K562 (cell line): ENCODE measurements around the gene PDGFRA. TPM values are rescaled to one million over a fixed set of nuclear protein-coding genes. Genes with fewer than 3 reads are reported as not detected.

Experiments used
- ATAC-seq: fragments of 200-7000 bp; cut with Tn5 transposase; 3 replicates; pipeline ENCODE4 v1.9.1; 2020; ENCODE audit warnings: moderate library complexity
- BruUV-seq: library from RNA; stranded (reverse); fragments of 400-500 nt; replicated peaks from 2 replicates; lab custom pipeline; 2021; lab: Mats Ljungman, UMichigan
- CTCF ChIA-PET: fragments of 300-600 bp; formaldehyde crosslinking; extraction: SDS; loops from one replicate; lab custom pipeline; 2021; ENCODE audit warnings: low intra/inter-chr PET ratio; lab: Yijun Ruan, JAX
- POLR2A ChIA-PET: fragments of 300-600, 350-650 bp; sonication (Branson Sonifier 250); formaldehyde crosslinking; extraction: SDS; loops from one replicate; lab custom pipeline; 2021; ENCODE audit warnings: antibody characterized with exemption, inconsistent platforms; lab: Yijun Ruan, JAX
- DNase-seq, 4 experiments: peaks; one replicate each; pipeline versions ENCODE4 v3.0.0 to v3.0.0-alpha.2; 2011 to 2018; ENCODE audit warnings: low spot score in 3 of 4, mixed read lengths in 3 of 4; ENCODE audit errors: extremely low read depth in 1 of 4
- FAIRE-seq: peaks from 2 replicates; lab custom pipeline; 2011; peaks lifted over from hg19 to GRCh38; lab: Jason Lieb, UNC
- H2AFZ ChIP-seq: 2 replicates; pipeline ENCODE4 v1.6.0; 2011; ENCODE audit warnings: low read depth, low read length, control low read depth, inconsistent platforms
- H3K27ac ChIP-seq: fragments of 200-600 bp; 3 replicates; pipeline ENCODE4 v1.8.0; 2011; ENCODE audit warnings: low read depth, mild to moderate bottlenecking, control low read depth, inconsistent platforms, low read length, moderate library complexity, mixed read lengths; ENCODE audit errors: extremely low read depth
- H3K27me3 ChIP-seq, 2 experiments: fragments of 300-600 bp in 1 of 2; 2 replicates in 1 of 2; 3 replicates in 1 of 2; pipeline versions ENCODE4 v1.6.0 to v1.8.0; 2011; ENCODE audit warnings: inconsistent platforms in 2 of 2, low read length in 2 of 2, mild to moderate bottlenecking in 1 of 2, mixed read lengths in 1 of 2, moderate library complexity in 1 of 2; ENCODE audit not compliant: control insufficient read depth in 2 of 2, insufficient read depth in 2 of 2
- H3K36me3 ChIP-seq: fragments of 300-600 bp; 3 replicates; pipeline ENCODE4 v1.8.0; 2011; ENCODE audit warnings: mild to moderate bottlenecking, low read length, inconsistent platforms; ENCODE audit not compliant: control insufficient read depth, insufficient read depth
- H3K4me1 ChIP-seq, 2 experiments: fragments of 200-600 bp in 1 of 2; replicated peaks in 1 of 2; 2 replicates in 1 of 2; 3 replicates in 1 of 2; pipeline versions ENCODE4 v1.5.1 to v1.8.0; 2011; ENCODE audit warnings: inconsistent platforms in 2 of 2, low read length in 2 of 2, mild to moderate bottlenecking in 1 of 2, mixed read lengths in 1 of 2, moderate library complexity in 1 of 2; ENCODE audit not compliant: control insufficient read depth in 2 of 2, insufficient read depth in 2 of 2
- H3K4me2 ChIP-seq: 2 replicates; pipeline ENCODE4 v1.6.1; 2011; ENCODE audit warnings: low read length, control low read depth, inconsistent platforms, mixed read lengths; ENCODE audit not compliant: insufficient read depth
- H3K4me3 ChIP-seq: fragments of 200-600 bp; sonication (generic), shearing (Covaris generic); 2 replicates; pipeline ENCODE4 v1.5.1; 2016; ENCODE audit warnings: control low read depth, inconsistent platforms
- H3K79me2 ChIP-seq: fragments of 200-600 bp; 3 replicates; pipeline ENCODE4 v1.8.0; 2011; ENCODE audit warnings: low read length, inconsistent platforms; ENCODE audit not compliant: control insufficient read depth, insufficient read depth
- H3K9ac ChIP-seq, 2 experiments: 2 replicates each; pipeline versions ENCODE4 v1.6.0 to v1.6.1; 2011; ENCODE audit warnings: low read depth in 2 of 2, low read length in 2 of 2, control low read depth in 1 of 2, inconsistent platforms in 1 of 2, mild to moderate bottlenecking in 1 of 2, mixed read lengths in 1 of 2; ENCODE audit not compliant: insufficient read depth in 1 of 2
- H3K9me1 ChIP-seq: one replicate; pipeline ENCODE4 v1.6.0; 2011; ENCODE audit warnings: inconsistent platforms, mild to moderate bottlenecking, low read length, moderate library complexity; ENCODE audit not compliant: control insufficient read depth, insufficient read depth
- H3K9me3 ChIP-seq: replicated peaks from 2 replicates; pipeline ENCODE4 v1.5.1; 2011; ENCODE audit warnings: low read depth, low read length, inconsistent platforms; ENCODE audit not compliant: control insufficient read depth, insufficient read depth
- H4K20me1 ChIP-seq: replicated peaks from 2 replicates; pipeline ENCODE4 v1.6.1; 2011; ENCODE audit warnings: low read length, inconsistent platforms, mixed read lengths; ENCODE audit not compliant: control insufficient read depth, insufficient read depth
- BMI1 ChIP-seq: fragments of 150-350 bp; IDR thresholded peaks from 2 replicates; pipeline ENCODE4 v1.6.1; 2014; ENCODE audit warnings: low read length
- BRCA1 ChIP-seq, 2 experiments: fragments of 450-650 bp in 1 of 2; sonication (generic) in 1 of 2; formaldehyde crosslinking in 1 of 2; IDR thresholded peaks; 2 replicates each; pipeline versions ENCODE4 v1.5.0 to v1.6.1; 2017 to 2020; ENCODE audit warnings: mild to moderate bottlenecking in 1 of 2, missing genetic modification reagents in 1 of 2
- CXXC5 ChIP-seq: fragments of 250-450 bp; sonication (Bioruptor Pico); IDR thresholded peaks from 2 replicates; pipeline ENCODE4 v1.8.0; 2022; ENCODE audit warnings: inconsistent platforms, mild to moderate bottlenecking, moderate library complexity
- GATAD2B ChIP-seq: fragments of 450-650 bp; IDR thresholded peaks from 2 replicates; pipeline ENCODE4 v1.6.1; 2017; ENCODE audit warnings: mild to moderate bottlenecking, borderline replicate concordance
- IRF2 ChIP-seq: sonication (generic); formaldehyde crosslinking; IDR thresholded peaks from 2 replicates; pipeline ENCODE4 v1.8.1; 2022; ENCODE audit warnings: mild to moderate bottlenecking, missing genetic modification reagents
- MCM2 ChIP-seq: fragments of 450-650 bp; IDR thresholded peaks from 2 replicates; pipeline ENCODE4 v1.6.1; 2017; ENCODE audit warnings: low read depth, mild to moderate bottlenecking
- MEF2A ChIP-seq: IDR thresholded peaks from 2 replicates; pipeline ENCODE4 v1.6.1; 2011; ENCODE audit warnings: low read depth, mild to moderate bottlenecking, low read length, moderate library complexity; ENCODE audit not compliant: control insufficient read depth
- MYNN ChIP-seq, 2 experiments: sonication (generic); formaldehyde crosslinking in 1 of 2; IDR thresholded peaks; 2 replicates each; pipeline versions ENCODE4 v1.5.0 to v1.6.1; 2016 to 2020; ENCODE audit warnings: antibody characterized with exemption in 1 of 2, missing genetic modification reagents in 1 of 2
- SLC30A9 ChIP-seq: fragments of 250-450 bp; sonication (Bioruptor Pico); IDR thresholded peaks from 2 replicates; pipeline ENCODE4 v1.8.0; 2022; ENCODE audit warnings: mild to moderate bottlenecking, moderate library complexity
- YBX1 ChIP-seq: fragments of 450-650 bp; IDR thresholded peaks from 2 replicates; pipeline ENCODE4 v1.7.1; 2016; ENCODE audit warnings: mild to moderate bottlenecking
- ZNF311 ChIP-seq: fragments of 250-450 bp; sonication (Bioruptor Pico); IDR thresholded peaks from 2 replicates; pipeline ENCODE4 v1.4.0; 2020; ENCODE audit warnings: mild to moderate bottlenecking, moderate library complexity
- ZNF584 ChIP-seq: fragments of 200-800 bp; sonication (Bioruptor generic); IDR thresholded peaks from 2 replicates; pipeline ENCODE4 v1.6.1; 2016; ENCODE audit warnings: low read depth, mild to moderate bottlenecking, missing genetic modification characterization, missing compliant biosample characterization
- WGBS: fragments of 100-300 bp; shearing (Covaris generic); methylation state at CpG from one replicate; pipeline ENCODE4 v1.1.6; 2016; ENCODE audit warnings: low coverage, mixed read lengths; ENCODE audit not compliant: insufficient coverage; ENCODE audit errors: missing lambda C conversion rate; 5-methylcytosine and 5-hydroxymethylcytosine counted together
- in situ Hi-C: fragments of 300-500 bp; cut with MboI; formaldehyde crosslinking; loops from 4 replicates; pipeline ENCODE4 v1.15.0; 2018; ENCODE audit warnings: inconsistent platforms, mixed read lengths
- intact Hi-C: fragments of 100-400 bp; cut with micrococcal nuclease; formaldehyde crosslinking; loops from 2 replicates; pipeline ENCODE4 v1.14.2; 2022
- polyA plus RNA-seq, 8 experiments: library from polyadenylated mRNA; depleted of rRNA in 4 of 8; stranded (reverse) in 5 of 8; unstranded in 3 of 8; fragments of >200 nt; fragmentation: Nextera tagmentation in 2 of 8; fragmentation: Illumina TruSeq in 1 of 8; extraction: Ambion mirVana in 2 of 8; extraction: Trizol in 1 of 8; gene quantifications; 2 replicates each; pipeline versions ENCODE4 v1.2.1 to v1.2.3, GENCODE V29; 2011 to 2014; ENCODE audit warnings: inconsistent platforms in 1 of 8, missing spikeins in 1 of 8
- total RNA-seq, 7 experiments: library from RNA; depleted of rRNA in 6 of 7; stranded (reverse); fragments of >200 nt in 6 of 7; fragmentation: Illumina TruSeq in 2 of 7; extraction: Trizol in 2 of 7; gene quantifications; 2 replicates each; pipeline versions ENCODE4 v1.2.1 to v1.2.3, GENCODE V29; 2011 to 2021; ENCODE audit warnings: low replicate concordance in 1 of 7
- TF ChIP-seq, protein P1 (sequence below): sonication (generic); IDR thresholded peaks from 2 replicates; pipeline ENCODE4 v1.6.1; 2016
- TF ChIP-seq, protein P2 (sequence below), 2 experiments: fragments of 200-800 bp in 1 of 2; sonication (Bioruptor generic) in 1 of 2; sonication (generic) in 1 of 2; formaldehyde crosslinking in 1 of 2; IDR thresholded peaks in 1 of 2; conservative IDR thresholded peaks in 1 of 2; 2 replicates each; pipeline versions ENCODE4 v1.5.0 to v1.6.1; 2016 to 2020; ENCODE audit warnings: missing compliant biosample characterization in 1 of 2, missing genetic modification characterization in 1 of 2, missing genetic modification reagents in 1 of 2
- TF ChIP-seq, protein P3 (sequence below), 2 experiments: fragments of 450-650 bp; conservative IDR thresholded peaks; 2 replicates each; pipeline ENCODE4 v1.6.1; 2017; ENCODE audit warnings: mild to moderate bottlenecking in 2 of 2, moderate library complexity in 2 of 2
- TF ChIP-seq, protein P4 (sequence below): sonication (generic); formaldehyde crosslinking; IDR thresholded peaks from 2 replicates; pipeline ENCODE4 v1.5.0; 2020; ENCODE audit warnings: missing genetic modification reagents

The PDGFRA gene
- total and polyA plus RNA-seq, 9 of the 15 experiments (the other 6 are each of a cell fraction or from before 2014, with no cell fraction given) = 0.40 TPM; not detected in 8

GRCh38 chr4:54315561-54316538 is 86.8 kb downstream of the PDGFRA start:
- in situ Hi-C loops = loop anchor here (10.0 to 25.0 kb wide), 2 partner anchors 649 to 996 kb away; no protein-coding TSS in a partner anchor
- DNase-seq (no peak), FAIRE-seq (no peak), ATAC-seq (no peak)
- Histone ChIP-seq H3K9me3 (no peaks in the 10 kb centered on the region), H2AFZ (no peak overlapping the region), H3K79me2 (no peaks in the 10 kb centered on the region), H3K27ac (no peak overlapping the region), H3K27me3 (peaks cover 2 to 5% of the 10 kb centered on the region in 2 experiments; a peak in 2 of 5 replicates), H3K9me1 (no peaks in the 10 kb centered on the region), H4K20me1 (no peaks in the 10 kb centered on the region), H3K4me2 (no peak overlapping the region), H3K9ac (no peak overlapping the region), H3K4me1 (no peaks in the 10 kb centered on the region), H3K36me3 (no peaks in the 10 kb centered on the region), H3K4me3 (no peak overlapping the region)
- intact Hi-C loops = loop anchor here (5.0 kb wide), 1 partner anchor 1006 kb away; no protein-coding TSS in a partner anchor
- WGBS = 2% methylated on average over 4 of the region's 4 CpGs
- no TSS peak for BruUV-seq
- CTCF ChIA-PET = interaction anchor here (0.6 kb wide), 1 partner anchor 343 kb away, joined by 3 read pairs; no protein-coding TSS in a partner anchor
- POLR2A ChIA-PET = no interaction called here
- no peak for TF ChIP-seq MYNN (IDR thresholded peaks at IDR 0.05)
- TF ChIP-seq MYNN (CRISPR knock-in tag; IDR thresholded peaks at IDR 0.05) = no peak
- TF ChIP-seq IRF2 (CRISPR knock-in tag) = no peak
- no peak for TF ChIP-seq YBX1
- no peak for TF ChIP-seq MCM2
- no peak for TF ChIP-seq ZNF311 (CRISPR knock-in tag)
- TF ChIP-seq, protein P1, sequence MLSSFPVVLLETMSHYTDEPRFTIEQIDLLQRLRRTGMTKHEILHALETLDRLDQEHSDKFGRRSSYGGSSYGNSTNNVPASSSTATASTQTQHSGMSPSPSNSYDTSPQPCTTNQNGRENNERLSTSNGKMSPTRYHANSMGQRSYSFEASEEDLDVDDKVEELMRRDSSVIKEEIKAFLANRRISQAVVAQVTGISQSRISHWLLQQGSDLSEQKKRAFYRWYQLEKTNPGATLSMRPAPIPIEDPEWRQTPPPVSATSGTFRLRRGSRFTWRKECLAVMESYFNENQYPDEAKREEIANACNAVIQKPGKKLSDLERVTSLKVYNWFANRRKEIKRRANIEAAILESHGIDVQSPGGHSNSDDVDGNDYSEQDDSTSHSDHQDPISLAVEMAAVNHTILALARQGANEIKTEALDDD = no peak
- no peak for TF ChIP-seq BMI1
- TF ChIP-seq, protein P2, sequence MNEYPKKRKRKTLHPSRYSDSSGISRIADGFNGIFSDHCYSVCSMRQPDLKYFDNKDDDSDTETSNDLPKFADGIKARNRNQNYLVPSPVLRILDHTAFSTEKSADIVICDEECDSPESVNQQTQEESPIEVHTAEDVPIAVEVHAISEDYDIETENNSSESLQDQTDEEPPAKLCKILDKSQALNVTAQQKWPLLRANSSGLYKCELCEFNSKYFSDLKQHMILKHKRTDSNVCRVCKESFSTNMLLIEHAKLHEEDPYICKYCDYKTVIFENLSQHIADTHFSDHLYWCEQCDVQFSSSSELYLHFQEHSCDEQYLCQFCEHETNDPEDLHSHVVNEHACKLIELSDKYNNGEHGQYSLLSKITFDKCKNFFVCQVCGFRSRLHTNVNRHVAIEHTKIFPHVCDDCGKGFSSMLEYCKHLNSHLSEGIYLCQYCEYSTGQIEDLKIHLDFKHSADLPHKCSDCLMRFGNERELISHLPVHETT (CRISPR knock-in tag; conservative IDR thresholded peaks at IDR 0.05 in 1 of 2, IDR thresholded peaks at IDR 0.05 in 1 of 2) = no peak
- TF ChIP-seq, protein P3, sequence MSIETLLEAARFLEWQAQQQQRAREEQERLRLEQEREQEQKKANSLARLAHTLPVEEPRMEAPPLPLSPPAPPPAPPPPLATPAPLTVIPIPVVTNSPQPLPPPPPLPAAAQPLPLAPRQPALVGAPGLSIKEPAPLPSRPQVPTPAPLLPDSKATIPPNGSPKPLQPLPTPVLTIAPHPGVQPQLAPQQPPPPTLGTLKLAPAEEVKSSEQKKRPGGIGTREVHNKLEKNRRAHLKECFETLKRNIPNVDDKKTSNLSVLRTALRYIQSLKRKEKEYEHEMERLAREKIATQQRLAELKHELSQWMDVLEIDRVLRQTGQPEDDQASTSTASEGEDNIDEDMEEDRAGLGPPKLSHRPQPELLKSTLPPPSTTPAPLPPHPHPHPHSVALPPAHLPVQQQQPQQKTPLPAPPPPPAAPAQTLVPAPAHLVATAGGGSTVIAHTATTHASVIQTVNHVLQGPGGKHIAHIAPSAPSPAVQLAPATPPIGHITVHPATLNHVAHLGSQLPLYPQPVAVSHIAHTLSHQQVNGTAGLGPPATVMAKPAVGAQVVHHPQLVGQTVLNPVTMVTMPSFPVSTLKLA (conservative IDR thresholded peaks at IDR 0.05) = no peak
- no peak for TF ChIP-seq SLC30A9 (CRISPR knock-in tag)
- TF ChIP-seq, protein P4, sequence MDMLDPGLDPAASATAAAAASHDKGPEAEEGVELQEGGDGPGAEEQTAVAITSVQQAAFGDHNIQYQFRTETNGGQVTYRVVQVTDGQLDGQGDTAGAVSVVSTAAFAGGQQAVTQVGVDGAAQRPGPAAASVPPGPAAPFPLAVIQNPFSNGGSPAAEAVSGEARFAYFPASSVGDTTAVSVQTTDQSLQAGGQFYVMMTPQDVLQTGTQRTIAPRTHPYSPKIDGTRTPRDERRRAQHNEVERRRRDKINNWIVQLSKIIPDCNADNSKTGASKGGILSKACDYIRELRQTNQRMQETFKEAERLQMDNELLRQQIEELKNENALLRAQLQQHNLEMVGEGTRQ (CRISPR knock-in tag) = no peak
- no peak for TF ChIP-seq MEF2A
- no peak for TF ChIP-seq ZNF584 (CRISPR knock-in tag)
- no peak for TF ChIP-seq BRCA1 (IDR thresholded peaks at IDR 0.05)
- TF ChIP-seq BRCA1 (CRISPR knock-in tag; IDR thresholded peaks at IDR 0.05) = no peak
- no peak for TF ChIP-seq GATAD2B
- TF ChIP-seq CXXC5 (CRISPR knock-in tag) = no peak
